Measurements from ENCODE around the gene ZNF324B. TPM values are rescaled to one million over a fixed set of nuclear protein-coding genes. Genes with fewer than 3 reads are reported as not detected.

Gene ZNF324B
- total RNA-seq, 6 experiments from 2014 or later, result 3.8 to 5.9 (median 4.7) TPM

DNA sequence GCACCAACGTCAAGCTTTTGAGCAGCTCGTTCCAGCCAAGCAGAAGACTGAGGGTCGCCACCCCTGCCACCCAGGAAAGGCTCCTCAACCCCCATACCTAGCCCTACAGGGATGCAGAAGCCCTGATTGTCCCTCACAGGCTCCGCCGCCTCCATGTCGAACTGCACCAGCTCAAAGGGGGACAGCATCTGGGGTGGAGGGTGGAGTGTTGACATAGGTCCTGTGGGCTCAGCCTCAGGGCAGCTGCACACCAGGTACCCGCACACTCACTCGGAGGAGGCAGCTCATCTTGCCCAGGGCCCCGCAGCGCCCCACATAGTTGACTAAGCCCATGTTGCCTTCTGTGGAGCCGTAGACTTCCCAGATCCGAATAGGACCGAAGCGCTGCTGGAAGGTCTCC, 48.8 kb downstream of the ZNF324B start:
- Mint-ChIP-seq H3K27me3 (ENCODE audit: insufficient read depth) (peaks cover 5% of the 10 kb centered on the region), H3K27ac (no peak overlapping the region; the same call in 1 of the 2 replicates), H3K4me1 (ENCODE audit: low read depth) (peaks cover 15% of the 10 kb centered on the region), H3K36me3 (ENCODE audit: low read depth) (peaks cover 4% of the 10 kb centered on the region), H3K9me3 (peaks cover 4% of the 10 kb centered on the region), H3K4me3 (peak overlapping the region; percentile 89)
- TF ChIP-seq, protein P1, sequence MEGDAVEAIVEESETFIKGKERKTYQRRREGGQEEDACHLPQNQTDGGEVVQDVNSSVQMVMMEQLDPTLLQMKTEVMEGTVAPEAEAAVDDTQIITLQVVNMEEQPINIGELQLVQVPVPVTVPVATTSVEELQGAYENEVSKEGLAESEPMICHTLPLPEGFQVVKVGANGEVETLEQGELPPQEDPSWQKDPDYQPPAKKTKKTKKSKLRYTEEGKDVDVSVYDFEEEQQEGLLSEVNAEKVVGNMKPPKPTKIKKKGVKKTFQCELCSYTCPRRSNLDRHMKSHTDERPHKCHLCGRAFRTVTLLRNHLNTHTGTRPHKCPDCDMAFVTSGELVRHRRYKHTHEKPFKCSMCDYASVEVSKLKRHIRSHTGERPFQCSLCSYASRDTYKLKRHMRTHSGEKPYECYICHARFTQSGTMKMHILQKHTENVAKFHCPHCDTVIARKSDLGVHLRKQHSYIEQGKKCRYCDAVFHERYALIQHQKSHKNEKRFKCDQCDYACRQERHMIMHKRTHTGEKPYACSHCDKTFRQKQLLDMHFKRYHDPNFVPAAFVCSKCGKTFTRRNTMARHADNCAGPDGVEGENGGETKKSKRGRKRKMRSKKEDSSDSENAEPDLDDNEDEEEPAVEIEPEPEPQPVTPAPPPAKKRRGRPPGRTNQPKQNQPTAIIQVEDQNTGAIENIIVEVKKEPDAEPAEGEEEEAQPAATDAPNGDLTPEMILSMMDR (IDR thresholded peaks at IDR 0.05), result no peak
- DNase-seq, result no peak

Other genes starting within 250 kb of the ZNF324B start
- 10 to 100 TPM; 26.5 to 32.5 (median 29.9) TPM for gene ZNF544, start 222.7 kb upstream of the ZNF324B start, total RNA-seq (2021; fragmentation: NEBNext Ultra II Directional; extraction: Animal tissue kit (Norgen Biotek cat#: 25700))
- 1 to 10 TPM; 3.4 to 4.5 (median 4.1) TPM for gene ZNF8, start 172.7 kb upstream of the ZNF324B start, total RNA-seq (2021; fragmentation: NEBNext Ultra II Directional; extraction: Animal tissue kit (Norgen Biotek cat#: 25700))
- gene ERVK3-1, start 146.2 kb upstream of the ZNF324B start, total RNA-seq (2021; fragmentation: NEBNext Ultra II Directional; extraction: Animal tissue kit (Norgen Biotek cat#: 25700)), result 10 to 100 TPM; 24.0 to 31.2 (median 28.2) TPM
- 1 to 10 TPM; 2.5 to 3.0 (median 2.8) TPM for gene ZSCAN22, start 124.6 kb upstream of the ZNF324B start, total RNA-seq (2021; fragmentation: NEBNext Ultra II Directional; extraction: Animal tissue kit (Norgen Biotek cat#: 25700))
- gene A1BG, start 98.1 kb upstream of the ZNF324B start, total RNA-seq (2021; fragmentation: NEBNext Ultra II Directional; extraction: Animal tissue kit (Norgen Biotek cat#: 25700)), result 10 to 100 TPM; 21.2 to 36.9 (median 25.4) TPM
- gene ZNF497, start 88.9 kb upstream of the ZNF324B start, total RNA-seq (2021; fragmentation: NEBNext Ultra II Directional; extraction: Animal tissue kit (Norgen Biotek cat#: 25700)), result under 1 TPM; 0.16 to 0.35 (median 0.27) TPM
- gene ZNF837, start 70.6 kb upstream of the ZNF324B start, total RNA-seq (2021; fragmentation: NEBNext Ultra II Directional; extraction: Animal tissue kit (Norgen Biotek cat#: 25700)), result 1 to 10 TPM in 2 of 6 experiments, under 1 TPM in 4; 0.63 to 1.3 (median 0.75) TPM
- 1,000 to 10,000 TPM in 4 of 6 experiments, 100 to 1,000 TPM in 2; 958 to 1,072 (median 1,017) TPM for gene RPS5, start 64.4 kb upstream of the ZNF324B start, total RNA-seq (2021; fragmentation: NEBNext Ultra II Directional; extraction: Animal tissue kit (Norgen Biotek cat#: 25700))
- gene RNF225, start 56.0 kb upstream of the ZNF324B start, total RNA-seq (2021; fragmentation: NEBNext Ultra II Directional; extraction: Animal tissue kit (Norgen Biotek cat#: 25700)), result under 1 TPM in 2 of 6 experiments, not detected in 4; 0.26 to 0.39 TPM
- gene ZNF584, start 43.0 kb upstream of the ZNF324B start, total RNA-seq (2021; fragmentation: NEBNext Ultra II Directional; extraction: Animal tissue kit (Norgen Biotek cat#: 25700)), result 10 to 100 TPM; 13.3 to 15.0 (median 14.0) TPM
- gene ZNF132, start 11.5 kb upstream of the ZNF324B start, total RNA-seq (2021; fragmentation: NEBNext Ultra II Directional; extraction: Animal tissue kit (Norgen Biotek cat#: 25700)), result 1 to 10 TPM; 4.0 to 5.2 (median 4.5) TPM
- 1 to 10 TPM; 5.6 to 7.5 (median 6.8) TPM for gene ZNF324, start 15.5 kb downstream of the ZNF324B start, total RNA-seq (2021; fragmentation: NEBNext Ultra II Directional; extraction: Animal tissue kit (Norgen Biotek cat#: 25700))
- 1 to 10 TPM; 5.7 to 6.9 (median 6.2) TPM for gene ZNF446, start 24.7 kb downstream of the ZNF324B start, total RNA-seq (2021; fragmentation: NEBNext Ultra II Directional; extraction: Animal tissue kit (Norgen Biotek cat#: 25700))
- gene SLC27A5, start 60.4 kb downstream of the ZNF324B start, total RNA-seq (2021; fragmentation: NEBNext Ultra II Directional; extraction: Animal tissue kit (Norgen Biotek cat#: 25700)), result 1 to 10 TPM; 2.0 to 5.7 (median 2.6) TPM
- gene ZBTB45, start 68.2 kb downstream of the ZNF324B start, total RNA-seq (2021; fragmentation: NEBNext Ultra II Directional; extraction: Animal tissue kit (Norgen Biotek cat#: 25700)), result 10 to 100 TPM; 15.0 to 17.4 (median 16.7) TPM
- gene TRIM28, start 92.4 kb downstream of the ZNF324B start, total RNA-seq (2021; fragmentation: NEBNext Ultra II Directional; extraction: Animal tissue kit (Norgen Biotek cat#: 25700)), result 100 to 1,000 TPM; 376 to 529 (median 445) TPM
- gene CHMP2A, start 103.5 kb downstream of the ZNF324B start, total RNA-seq (2021; fragmentation: NEBNext Ultra II Directional; extraction: Animal tissue kit (Norgen Biotek cat#: 25700)), result 100 to 1,000 TPM; 100 to 126 (median 120) TPM
- gene UBE2M, start 107.0 kb downstream of the ZNF324B start, total RNA-seq (2021; fragmentation: NEBNext Ultra II Directional; extraction: Animal tissue kit (Norgen Biotek cat#: 25700)), result 100 to 1,000 TPM in 5 of 6 experiments, 10 to 100 TPM in 1; 91.5 to 114 (median 106) TPM
- gene MZF1, start 121.7 kb downstream of the ZNF324B start, total RNA-seq (2021; fragmentation: NEBNext Ultra II Directional; extraction: Animal tissue kit (Norgen Biotek cat#: 25700)), result 10 to 100 TPM in 3 of 6 experiments, 1 to 10 TPM in 3; 8.3 to 12.4 (median 9.3) TPM

Measured in HFFc6 (cell line).